GM21717 (cell line): ENCODE data around the gene RHOT2.
"Not testable (repeated sequence)": the region's sequence is repeated elsewhere in the genome, so short reads cannot be mapped to it uniquely, and the experiment has no call there.

Experiments
- ATAC-seq: cut with Tn5 transposase; IDR thresholded peaks from one replicate; pipeline ENCODE4 v1.9.1; 2021; ENCODE audit warnings: mild to moderate bottlenecking, moderate library complexity; ENCODE audit not compliant: unreplicated experiment

The RHOT2 gene

GRCh38 chr16:712740-713250 is 44.9 kb downstream of the RHOT2 start:
- ATAC-seq, result not testable (repeated sequence)

GRCh38 chr16:714079-714478 is 46.1 kb downstream of the RHOT2 start:
- no peak for ATAC-seq

GRCh38 chr16:714558-715476 is 46.9 kb downstream of the RHOT2 start, which contains the start of gene METRN:
METRN (plus strand) TSS chr16:715118; CDS start chr16:715290, 172 bp downstream.
- ATAC-seq, result peak; percentile 45

GRCh38 chr16:715477-716199 is 47.7 kb downstream of the RHOT2 start:
- ATAC-seq, result no peak

- no peak for ATAC-seq
Measured at GRCh38 chr16:716200-716568, 48.3 kb downstream of the RHOT2 start.

GRCh38 chr16:716768-717325 is 48.9 kb downstream of the RHOT2 start:
- ATAC-seq, result no peak

- no peak for ATAC-seq
Measured at GRCh38 chr16:717450-718245, 49.7 kb downstream of the RHOT2 start.

GRCh38 chr16:718389-718788 is 50.5 kb downstream of the RHOT2 start:
- no peak for ATAC-seq

GRCh38 chr16:718922-719321 is 51.0 kb downstream of the RHOT2 start:
- ATAC-seq, result no peak

GRCh38 chr16:719815-720446 is 52.0 kb downstream of the RHOT2 start:
- peak; percentile 5 for ATAC-seq

- peak; percentile 14 for ATAC-seq
Measured at GRCh38 chr16:720447-720989, 52.6 kb downstream of the RHOT2 start.

GRCh38 chr16:720990-721764 is 53.2 kb downstream of the RHOT2 start, which contains the start of gene ANTKMT:
ANTKMT (plus strand) TSS chr16:721146; CDS start chr16:721275, 129 bp downstream.
- ATAC-seq, result peak; percentile 37

- ATAC-seq, result no peak
Measured at GRCh38 chr16:721765-722540, 54.0 kb downstream of the RHOT2 start.

- ATAC-seq, result no peak
Measured at GRCh38 chr16:722835-723633, 55.1 kb downstream of the RHOT2 start.

GRCh38 chr16:723695-724094 is 55.8 kb downstream of the RHOT2 start:
- ATAC-seq, result no peak
